ENCODE data around the gene ABHD6. TPM values are rescaled to one million over a fixed set of nuclear protein-coding genes. Genes with fewer than 3 reads are reported as not detected.

ABHD6 gene
- total RNA-seq, 2 experiments from 2014 or later = 0.71 to 1.9 TPM

DNA sequence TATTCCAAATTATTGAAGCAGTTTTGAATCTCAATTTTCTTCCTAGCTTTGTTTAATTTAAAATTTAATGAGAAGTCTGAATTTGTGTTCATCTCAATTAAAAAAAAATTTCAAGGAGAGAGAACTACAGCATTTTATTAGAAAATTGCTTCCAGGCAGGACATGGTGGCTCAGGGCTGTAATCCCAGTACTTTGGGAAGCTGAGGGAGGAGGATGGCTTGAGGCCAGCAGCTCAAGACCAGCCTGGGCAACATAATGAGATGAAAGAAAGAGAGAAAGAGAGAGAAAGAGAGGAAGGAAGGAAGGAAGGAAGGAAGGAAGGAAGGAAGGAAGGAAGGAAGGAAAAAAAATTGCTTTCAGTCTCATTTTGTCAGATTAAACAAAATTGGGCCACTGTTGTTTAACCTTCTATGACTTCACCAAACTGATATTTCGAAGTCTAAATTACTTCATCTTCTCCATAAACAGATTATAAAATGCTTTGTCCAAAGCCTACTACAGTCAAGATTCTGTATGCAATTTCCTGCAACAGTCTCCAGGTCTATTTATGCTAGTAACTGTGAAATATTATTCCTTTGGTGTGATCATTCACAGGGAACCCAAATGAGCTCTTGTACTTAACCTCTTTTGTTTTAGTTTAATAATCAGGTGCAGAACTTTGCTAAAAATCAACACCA is 6.6 kb upstream of the ABHD6 start:
- intact Hi-C loops (cut with DNase I, micrococcal nuclease) = loop anchor here in 1 of 2 experiments (10.0 kb wide), 2 partner anchors 476 to 676 kb away; partner anchors contain the start of genes PDE12 and SLMAP
- no peak overlapping the region for H3K27ac Mint-ChIP-seq
- no peak for TF ChIP-seq CTCF (IDR thresholded peaks at IDR 0.05)
- no peak overlapping the region for H3K27ac ChIP-seq (ENCODE audit: low read depth in 1 of 2, low read length in 2 of 2)
- no peaks in the 10 kb centered on the region for H3K36me3 ChIP-seq (ENCODE audit: insufficient read depth, low read length)
- no peaks in the 10 kb centered on the region for H3K36me3 Mint-ChIP-seq (ENCODE audit: low read depth)
- peaks cover 0 to 3% of the 10 kb centered on the region in 2 experiments for H3K27me3 ChIP-seq (ENCODE audit: control insufficient read depth in 1 of 2, insufficient read depth in 2 of 2, low read length in 2 of 2)
- H3K9me3 ChIP-seq (ENCODE audit: control insufficient read depth in 1 of 2, insufficient read depth in 1 of 2, low read length in 2 of 2) = no peaks in the 10 kb centered on the region
- DNase-seq (no peak), ATAC-seq (ENCODE audit: poor library complexity) (no peak)
- H3K4me1 ChIP-seq (ENCODE audit: insufficient read depth, low read length) = no peaks in the 10 kb centered on the region
- H3K4me1 Mint-ChIP-seq (ENCODE audit: low read depth) = no peaks in the 10 kb centered on the region
- H3K9me3 Mint-ChIP-seq = no peaks in the 10 kb centered on the region
- no peak overlapping the region for H3K4me3 Mint-ChIP-seq
- no peak overlapping the region for H3K4me3 ChIP-seq (ENCODE audit: low read length)
- peaks cover 40% of the 10 kb centered on the region for H3K27me3 Mint-ChIP-seq
- POLR2A ChIA-PET = no interaction called here
- CTCF ChIA-PET = interaction anchor here (0.9 kb wide), 1 partner anchor 24 kb away, joined by 3 read pairs; no protein-coding TSS in a partner anchor

DNA sequence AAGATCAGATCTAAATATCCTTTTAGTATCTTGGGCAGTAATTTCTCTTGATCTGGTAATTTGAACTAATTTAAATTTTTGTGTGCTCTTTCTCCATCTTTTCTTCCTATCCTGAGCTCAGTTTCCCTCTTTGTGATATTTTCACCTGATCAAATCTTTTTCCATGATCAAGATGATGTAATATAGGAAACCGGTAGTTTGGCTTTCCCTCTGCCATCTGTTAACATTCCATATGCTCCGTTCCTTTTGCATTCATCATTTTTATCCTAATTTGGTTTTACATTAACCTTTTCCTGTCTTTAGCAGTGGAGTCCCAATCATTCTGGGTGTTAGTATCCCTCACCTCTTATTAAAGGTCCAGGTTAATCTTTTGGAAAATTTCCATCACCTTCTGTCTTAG is 5.9 kb upstream of the ABHD6 start:
- Histone ChIP-seq H3K4me1 (ENCODE audit: insufficient read depth, low read length) (peaks cover 3% of the 10 kb centered on the region), H3K27me3 (ENCODE audit: control insufficient read depth in 1 of 2, insufficient read depth in 2 of 2, low read length in 2 of 2) (peaks cover 3% of the 10 kb centered on the region in 2 experiments), H3K9me3 (ENCODE audit: control insufficient read depth in 1 of 2, insufficient read depth in 1 of 2, low read length in 2 of 2) (no peaks in the 10 kb centered on the region), H3K4me3 (ENCODE audit: low read length) (no peak overlapping the region), H3K36me3 (ENCODE audit: insufficient read depth, low read length) (no peaks in the 10 kb centered on the region), H3K27ac (ENCODE audit: low read depth in 1 of 2, low read length in 2 of 2) (no peak overlapping the region)
- ChIA-PET POLR2A (no interaction called here), CTCF (interaction anchor here (0.9 kb wide), 1 partner anchor 23 kb away, joined by 3 read pairs; no protein-coding TSS in a partner anchor)
- H3K36me3 Mint-ChIP-seq (ENCODE audit: low read depth) = no peaks in the 10 kb centered on the region
- H3K4me3 Mint-ChIP-seq = no peak overlapping the region
- ATAC-seq (ENCODE audit: poor library complexity) = no peak
- no peak for DNase-seq
- no peak for TF ChIP-seq CTCF (IDR thresholded peaks at IDR 0.05)
- H3K27ac Mint-ChIP-seq = no peak overlapping the region
- H3K9me3 Mint-ChIP-seq = no peaks in the 10 kb centered on the region
- peaks cover 40% of the 10 kb centered on the region for H3K27me3 Mint-ChIP-seq
- intact Hi-C loops (cut with DNase I, micrococcal nuclease) = loop anchor here in 1 of 2 experiments (10.0 kb wide), 2 partner anchors 477 to 677 kb away; partner anchors contain the start of genes PDE12 and SLMAP
- peaks cover 4% of the 10 kb centered on the region for H3K4me1 Mint-ChIP-seq (ENCODE audit: low read depth)

DNA sequence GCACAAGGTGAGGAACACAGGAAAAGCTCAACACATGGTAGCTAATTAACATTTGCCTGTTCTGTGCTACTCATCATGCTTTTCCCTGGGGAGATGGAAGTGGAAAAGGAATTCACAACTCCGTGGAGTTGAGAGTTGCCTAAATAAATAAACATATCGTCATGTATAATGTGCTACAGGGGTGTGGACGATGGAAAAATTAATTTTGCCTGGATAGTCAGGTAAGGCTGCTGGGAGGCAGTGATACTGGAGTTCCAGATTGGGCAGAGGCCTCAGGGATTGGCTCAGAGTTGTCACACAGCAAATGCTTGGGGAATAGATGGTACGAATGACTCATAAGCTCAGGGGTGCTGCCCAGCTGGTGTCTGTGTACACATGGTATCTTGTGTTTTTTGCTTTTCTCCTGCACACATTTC is 3.1 kb upstream of the ABHD6 start:
- intact Hi-C loops (cut with DNase I, micrococcal nuclease) = loop anchor here in 1 of 2 experiments (10.0 kb wide), 2 partner anchors 480 to 680 kb away; partner anchors contain the start of genes PDE12 and SLMAP
- POLR2A ChIA-PET = no interaction called here

More for the DNA sequence above, 3.1 kb upstream of the ABHD6 start:
- CTCF ChIA-PET = interaction anchor here (1.0 kb wide), 1 partner anchor 72 kb away, joined by 3 read pairs; the partner anchor contains the start of genes HTD2 and RPP14
- Mint-ChIP-seq H3K36me3 (ENCODE audit: low read depth) (peaks cover 7% of the 10 kb centered on the region), H3K4me1 (ENCODE audit: low read depth) (peaks cover 14% of the 10 kb centered on the region), H3K27me3 (peaks cover 34% of the 10 kb centered on the region), H3K9me3 (no peaks in the 10 kb centered on the region), H3K4me3 (peak overlapping the region; percentile 45), H3K27ac (no peak overlapping the region)
- no peak for TF ChIP-seq CTCF (IDR thresholded peaks at IDR 0.05)
- Histone ChIP-seq H3K27me3 (ENCODE audit: control insufficient read depth in 1 of 2, insufficient read depth in 2 of 2, low read length in 2 of 2) (peaks cover 3% of the 10 kb centered on the region in 2 experiments), H3K4me1 (ENCODE audit: insufficient read depth, low read length) (peaks cover 19% of the 10 kb centered on the region), H3K9me3 (ENCODE audit: control insufficient read depth in 1 of 2, insufficient read depth in 1 of 2, low read length in 2 of 2) (no peaks in the 10 kb centered on the region), H3K4me3 (ENCODE audit: low read length) (no peak overlapping the region), H3K27ac (ENCODE audit: low read depth in 1 of 2, low read length in 2 of 2) (no peak overlapping the region), H3K36me3 (ENCODE audit: insufficient read depth, low read length) (no peaks in the 10 kb centered on the region)
- ATAC-seq (ENCODE audit: poor library complexity) = no peak
- DNase-seq = peak in 2 of 14 experiments; percentile 19 to 25
